ENCODE results near the gene GOLGA8T. TPM values are rescaled to one million over a fixed set of nuclear protein-coding genes. Genes with fewer than 3 reads are reported as not detected.
A peak's percentile ranks its signal among the peaks of the same experiment; 100 is the strongest.
"Not testable (repeated sequence)": the region's sequence is repeated elsewhere in the genome, so short reads cannot be mapped to it uniquely, and the experiment has no call there.

The GOLGA8T gene, protein sequence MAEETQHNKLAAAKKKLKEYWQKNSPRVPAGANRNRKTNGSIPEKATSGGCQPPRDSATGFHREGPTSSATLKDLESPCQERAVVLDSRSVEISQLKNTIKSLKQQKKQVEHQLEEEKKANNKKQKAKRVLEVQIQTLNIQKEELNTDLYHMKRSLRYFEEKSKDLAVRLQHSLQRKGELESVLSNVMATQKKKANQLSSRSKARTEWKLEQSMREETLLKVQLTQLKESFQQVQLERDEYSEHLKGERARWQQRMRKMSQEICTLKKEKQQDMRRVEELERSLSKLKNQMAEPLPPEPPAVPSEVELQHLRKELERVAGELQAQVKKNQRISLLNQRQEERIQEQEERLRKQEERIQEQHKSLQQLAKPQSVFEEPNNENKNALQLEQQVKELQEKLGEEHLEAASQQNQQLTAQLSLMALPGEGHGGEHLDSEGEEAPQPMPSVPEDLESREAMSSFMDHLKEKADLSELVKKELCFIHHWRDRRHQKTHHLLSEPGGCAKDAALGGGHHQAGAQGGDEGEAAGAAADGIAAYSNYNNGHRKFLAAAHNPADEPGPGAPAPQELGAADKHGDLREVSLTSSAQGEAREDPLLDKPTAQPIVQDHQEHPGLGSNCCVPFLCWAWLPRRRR
- not detected for polyA plus RNA-seq (2013, experiment 1 of 2)
- not detected for polyA plus RNA-seq (2013, experiment 2 of 2)

DNA sequence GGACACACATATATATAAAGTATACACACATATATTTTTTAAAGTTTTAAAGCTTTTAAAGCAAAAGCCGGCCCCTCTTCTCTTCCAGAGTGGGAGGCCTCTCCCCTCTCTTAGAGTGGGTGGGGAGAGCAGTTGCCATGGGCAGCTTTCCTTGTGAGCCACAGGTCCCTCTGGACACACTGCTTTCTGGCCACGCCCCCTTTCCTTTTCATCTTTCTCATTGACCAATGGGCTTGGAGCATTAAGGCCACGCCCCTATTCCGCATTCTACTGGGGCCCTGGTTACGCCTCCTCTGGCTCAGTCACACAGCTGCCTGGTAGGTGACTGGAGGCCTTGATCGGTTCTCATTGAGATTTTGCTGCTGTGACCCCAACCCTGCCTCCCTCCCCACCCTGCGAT, at the start of gene GOLGA8T:
Gene GOLGA8T, plus strand, starts transcription at position 301 of the 400 bp plus-strand sequence. Its CDS starts 98 bp downstream, at position 399.
- H3K27ac ChIP-seq (ENCODE audit: low read depth, low read length, severe bottlenecking); H3K9me3 ChIP-seq (ENCODE audit: control insufficient read depth, low read length); H3K4me1 ChIP-seq (ENCODE audit: control insufficient read depth, insufficient read depth, low read length, poor library complexity, severe bottlenecking); H3K4me3 ChIP-seq (ENCODE audit: extremely low read depth, insufficient read depth, low read length, poor library complexity, severe bottlenecking); H3K36me3 ChIP-seq (ENCODE audit: control insufficient read depth, insufficient read depth, low read length): not testable (repeated sequence)
- no CpG with 5 or more reads among the region's 7 CpGs for WGBS, 2 experiments (ENCODE audit: insufficient coverage in 2 of 2)

DNA sequence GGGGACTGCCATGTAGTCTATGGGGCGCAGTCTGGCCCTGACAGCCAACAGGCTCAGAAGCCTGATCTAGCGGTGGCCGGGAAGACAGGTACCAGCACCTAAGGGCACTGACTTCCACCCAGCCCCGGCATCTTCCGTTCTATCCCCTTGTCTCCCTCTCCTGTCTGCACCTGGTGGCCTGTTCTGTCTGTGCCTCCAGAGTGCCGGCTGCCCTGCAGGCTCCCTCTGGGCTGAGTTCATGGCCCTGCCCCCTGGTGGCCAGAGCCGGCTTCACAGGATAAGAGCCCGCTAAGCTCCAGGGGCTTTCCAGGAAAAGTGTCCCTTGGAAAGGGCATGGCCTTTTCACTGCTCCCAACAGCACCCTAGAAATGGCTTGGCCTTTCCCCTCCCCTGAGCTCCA, 37.0 kb upstream of the GOLGA8T start:
- no CpG with 5 or more reads among the region's 8 CpGs for WGBS, 2 experiments (ENCODE audit: insufficient coverage in 2 of 2)
- not testable (repeated sequence) for H3K4me3 ChIP-seq (ENCODE audit: extremely low read depth, insufficient read depth, low read length, poor library complexity, severe bottlenecking); H3K9me3 ChIP-seq (ENCODE audit: control insufficient read depth, low read length); H3K27ac ChIP-seq (ENCODE audit: low read depth, low read length, severe bottlenecking); H3K36me3 ChIP-seq (ENCODE audit: control insufficient read depth, insufficient read depth, low read length); H3K4me1 ChIP-seq (ENCODE audit: control insufficient read depth, insufficient read depth, low read length, poor library complexity, severe bottlenecking)

- not testable (repeated sequence) for H3K27ac ChIP-seq (ENCODE audit: low read depth, low read length, severe bottlenecking); H3K9me3 ChIP-seq (ENCODE audit: control insufficient read depth, low read length); H3K36me3 ChIP-seq (ENCODE audit: control insufficient read depth, insufficient read depth, low read length); H3K4me1 ChIP-seq (ENCODE audit: control insufficient read depth, insufficient read depth, low read length, poor library complexity, severe bottlenecking); H3K4me3 ChIP-seq (ENCODE audit: extremely low read depth, insufficient read depth, low read length, poor library complexity, severe bottlenecking)
- no CpG with 5 or more reads among the region's 12 CpGs for WGBS, 2 experiments (ENCODE audit: insufficient coverage in 2 of 2)
These were observed 32.0 kb upstream of the GOLGA8T start for GRCh38 chr15:30102890-30103289.

DNA sequence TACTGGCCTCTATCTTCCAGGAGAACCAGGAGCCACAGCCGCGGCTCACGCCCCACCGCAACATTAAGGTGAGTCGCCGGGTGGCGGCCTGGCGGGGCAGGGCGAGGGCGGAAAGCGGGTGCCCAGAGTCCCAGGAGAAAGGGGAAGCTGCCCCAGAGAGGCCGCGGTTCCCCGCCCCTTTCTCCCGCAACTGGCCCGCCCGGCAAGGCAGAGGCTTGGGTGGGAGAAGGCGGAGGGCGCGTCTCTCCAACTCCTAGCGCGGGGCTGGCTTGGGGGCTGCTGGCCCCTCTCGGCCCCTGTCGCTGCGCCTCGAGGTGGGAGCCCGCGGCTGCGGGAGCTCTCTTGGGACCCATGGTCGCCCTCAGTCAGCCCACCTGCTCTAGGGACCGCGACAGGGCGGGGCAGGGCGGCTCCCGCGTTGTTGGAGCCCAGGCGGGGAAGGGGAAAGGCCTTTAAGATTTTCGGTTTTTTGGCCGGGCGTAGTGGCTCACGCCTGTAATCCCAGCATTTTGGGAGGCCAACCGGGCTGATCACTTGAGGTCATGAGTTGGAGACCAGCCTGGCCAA, 30.8 kb upstream of the GOLGA8T start:
- H3K4me1 ChIP-seq (ENCODE audit: control insufficient read depth, insufficient read depth, low read length, poor library complexity, severe bottlenecking); H3K9me3 ChIP-seq (ENCODE audit: control insufficient read depth, low read length); H3K36me3 ChIP-seq (ENCODE audit: control insufficient read depth, insufficient read depth, low read length); H3K27ac ChIP-seq (ENCODE audit: low read depth, low read length, severe bottlenecking): not testable (repeated sequence)
- peak overlapping the region; percentile 26 for H3K4me3 ChIP-seq (ENCODE audit: extremely low read depth, insufficient read depth, low read length, poor library complexity, severe bottlenecking)
- 17% methylated on average over 2 of the region's 42 CpGs; no CpG with 5 or more reads in 1 of the 2 experiments for WGBS, 2 experiments (ENCODE audit: insufficient coverage in 2 of 2)

- not testable (repeated sequence) for H3K4me1 ChIP-seq (ENCODE audit: control insufficient read depth, insufficient read depth, low read length, poor library complexity, severe bottlenecking); H3K36me3 ChIP-seq (ENCODE audit: control insufficient read depth, insufficient read depth, low read length); H3K27ac ChIP-seq (ENCODE audit: low read depth, low read length, severe bottlenecking); H3K9me3 ChIP-seq (ENCODE audit: control insufficient read depth, low read length); H3K4me3 ChIP-seq (ENCODE audit: extremely low read depth, insufficient read depth, low read length, poor library complexity, severe bottlenecking)
- WGBS, 2 experiments (ENCODE audit: insufficient coverage in 2 of 2): no CpG with 5 or more reads among the region's 4 CpGs
These were observed 24.3 kb upstream of the GOLGA8T start for GRCh38 chr15:30110591-30110990.

DNA sequence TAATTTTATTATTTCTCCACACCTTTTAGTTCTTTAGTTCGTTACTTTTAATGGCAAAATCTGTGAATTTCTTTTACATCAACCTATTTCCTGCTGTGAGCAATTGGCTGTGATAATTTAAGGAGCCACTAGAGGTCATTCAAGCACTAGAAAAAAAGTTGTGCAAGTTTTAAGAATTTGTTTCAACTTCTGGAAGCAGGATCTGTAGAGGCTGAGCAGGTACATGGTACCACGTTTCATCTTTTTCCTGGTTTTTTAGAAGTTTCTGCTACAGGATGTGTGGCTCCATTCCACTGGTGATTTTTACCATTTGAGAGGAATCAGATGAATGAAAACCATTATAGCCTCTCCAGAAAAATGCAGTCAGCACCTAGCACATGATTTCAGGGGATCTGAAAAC, 4.8 kb upstream of the GOLGA8T start:
- not testable (repeated sequence) for H3K9me3 ChIP-seq (ENCODE audit: control insufficient read depth, low read length); H3K27ac ChIP-seq (ENCODE audit: low read depth, low read length, severe bottlenecking); H3K4me1 ChIP-seq (ENCODE audit: control insufficient read depth, insufficient read depth, low read length, poor library complexity, severe bottlenecking); H3K36me3 ChIP-seq (ENCODE audit: control insufficient read depth, insufficient read depth, low read length); H3K4me3 ChIP-seq (ENCODE audit: extremely low read depth, insufficient read depth, low read length, poor library complexity, severe bottlenecking)
- no CpG with 5 or more reads among the region's 2 CpGs for WGBS, 2 experiments (ENCODE audit: insufficient coverage in 2 of 2)

DNA sequence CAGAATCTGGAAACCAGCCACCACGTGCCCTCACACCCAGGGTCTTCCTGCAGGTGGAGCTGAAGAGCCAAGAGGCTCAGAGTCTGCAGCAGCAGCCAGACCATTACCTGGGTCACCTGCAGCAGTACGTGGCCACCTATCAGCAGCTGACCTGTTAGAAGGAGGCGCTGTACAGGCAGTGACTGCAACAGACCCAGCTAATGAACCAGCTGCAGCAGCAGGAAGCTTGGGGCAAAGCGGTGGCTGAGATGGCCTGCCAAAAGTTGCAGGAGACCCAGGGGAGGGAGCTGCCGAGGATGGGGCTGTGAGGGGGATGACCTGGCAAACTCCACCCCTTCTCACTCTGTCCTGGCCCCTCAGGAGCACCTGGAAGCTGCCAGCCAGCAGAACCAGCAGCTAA, 8.4 kb downstream of the GOLGA8T start:
- WGBS, 2 experiments (ENCODE audit: insufficient coverage in 2 of 2): 58% methylated on average over 2 of the region's 5 CpGs; no CpG with 5 or more reads in 1 of the 2 experiments
- H3K4me1 ChIP-seq (ENCODE audit: control insufficient read depth, insufficient read depth, low read length, poor library complexity, severe bottlenecking); H3K9me3 ChIP-seq (ENCODE audit: control insufficient read depth, low read length); H3K27ac ChIP-seq (ENCODE audit: low read depth, low read length, severe bottlenecking); H3K4me3 ChIP-seq (ENCODE audit: extremely low read depth, insufficient read depth, low read length, poor library complexity, severe bottlenecking); H3K36me3 ChIP-seq (ENCODE audit: control insufficient read depth, insufficient read depth, low read length): not testable (repeated sequence)

GRCh38 chr15:30149891-30150290, 15.0 kb downstream of the GOLGA8T start:
- WGBS, 2 experiments (ENCODE audit: insufficient coverage in 2 of 2): no CpG with 5 or more reads among the region's 8 CpGs
- H3K4me3 ChIP-seq (ENCODE audit: extremely low read depth, insufficient read depth, low read length, poor library complexity, severe bottlenecking); H3K9me3 ChIP-seq (ENCODE audit: control insufficient read depth, low read length); H3K36me3 ChIP-seq (ENCODE audit: control insufficient read depth, insufficient read depth, low read length); H3K4me1 ChIP-seq (ENCODE audit: control insufficient read depth, insufficient read depth, low read length, poor library complexity, severe bottlenecking); H3K27ac ChIP-seq (ENCODE audit: low read depth, low read length, severe bottlenecking): not testable (repeated sequence)

- not testable (repeated sequence) for H3K4me1 ChIP-seq (ENCODE audit: control insufficient read depth, insufficient read depth, low read length, poor library complexity, severe bottlenecking); H3K4me3 ChIP-seq (ENCODE audit: extremely low read depth, insufficient read depth, low read length, poor library complexity, severe bottlenecking); H3K9me3 ChIP-seq (ENCODE audit: control insufficient read depth, low read length); H3K36me3 ChIP-seq (ENCODE audit: control insufficient read depth, insufficient read depth, low read length); H3K27ac ChIP-seq (ENCODE audit: low read depth, low read length, severe bottlenecking)
- 79 to 88% methylated on average over 1 of the region's 4 CpGs for WGBS, 2 experiments (ENCODE audit: insufficient coverage in 2 of 2)
These were observed 27.9 kb downstream of the GOLGA8T start for GRCh38 chr15:30162479-30163357.

DNA sequence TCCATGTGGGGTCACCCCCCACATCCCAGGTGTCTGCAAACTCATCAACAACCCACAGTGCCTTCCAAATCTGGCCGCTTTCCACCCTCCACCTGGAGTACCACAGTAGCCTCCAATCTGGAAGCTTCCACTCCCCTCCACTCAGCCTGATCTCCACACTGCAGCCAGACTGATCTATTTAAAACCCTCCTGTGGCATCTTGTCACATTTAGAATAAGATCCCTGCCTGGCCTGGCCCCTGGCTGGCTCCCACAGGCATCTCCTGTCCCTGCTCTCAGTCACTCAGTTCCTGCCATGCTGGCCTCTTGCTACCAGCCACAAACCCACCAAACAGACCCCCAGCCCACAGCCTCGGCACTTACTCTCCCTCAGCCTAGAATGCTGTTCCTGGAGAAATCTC, 28.9 kb downstream of the GOLGA8T start:
- H3K27ac ChIP-seq (ENCODE audit: low read depth, low read length, severe bottlenecking); H3K9me3 ChIP-seq (ENCODE audit: control insufficient read depth, low read length); H3K4me3 ChIP-seq (ENCODE audit: extremely low read depth, insufficient read depth, low read length, poor library complexity, severe bottlenecking); H3K36me3 ChIP-seq (ENCODE audit: control insufficient read depth, insufficient read depth, low read length); H3K4me1 ChIP-seq (ENCODE audit: control insufficient read depth, insufficient read depth, low read length, poor library complexity, severe bottlenecking): not testable (repeated sequence)
- WGBS, 2 experiments (ENCODE audit: insufficient coverage in 2 of 2): no CpG with 5 or more reads among the region's 2 CpGs

Measured in mesodermal cell (in vitro differentiated cells).